Kidney (tissue), 14 donors: ENCODE measurements around the gene DBF4. TPM values are rescaled to one million over a fixed set of nuclear protein-coding genes. Genes with fewer than 3 reads are reported as not detected.

Source experiments
- DNase-seq, 5 donors: peaks; one replicate each; pipeline ENCODE4 v3.0.0-alpha.2; 2013 to 2020
- FAIRE-seq: peaks from 2 replicates; lab custom pipeline; 2012; peaks lifted over from hg19 to GRCh38; lab: Jason Lieb, UNC
- H3K27ac ChIP-seq, 2 donors: one replicate each; pipeline ENCODE4 v1.7.0; 2013; ENCODE audit warnings: low read depth in 2 of 2, low read length in 2 of 2, inconsistent platforms in 1 of 2
- H3K27me3 ChIP-seq: one replicate; pipeline ENCODE4 v1.7.1; 2013; ENCODE audit warnings: low read length, inconsistent platforms; ENCODE audit not compliant: control insufficient read depth, insufficient read depth
- H3K36me3 ChIP-seq, 3 donors: one replicate each; pipeline versions ENCODE4 v1.7.0 to v1.7.1; 2013; ENCODE audit warnings: low read length in 3 of 3, control low read depth in 1 of 3, inconsistent platforms in 1 of 3; ENCODE audit not compliant: insufficient read depth in 3 of 3, control insufficient read depth in 2 of 3
- H3K4me1 ChIP-seq, 3 donors: one replicate each; pipeline versions ENCODE4 v1.7.0 to v1.7.1; 2013; ENCODE audit warnings: low read length in 3 of 3, inconsistent platforms in 1 of 3, low read depth in 1 of 3; ENCODE audit not compliant: control insufficient read depth in 2 of 3, insufficient read depth in 2 of 3
- H3K4me3 ChIP-seq, 3 donors: one replicate each; pipeline versions ENCODE4 v1.7.0 to v1.8.1; 2013; ENCODE audit warnings: low read length in 3 of 3, control low read depth in 1 of 3, inconsistent platforms in 1 of 3
- H3K9ac ChIP-seq, 3 donors: one replicate each; pipeline versions ENCODE4 v1.7.0 to v1.7.1; 2013; ENCODE audit warnings: low read length in 3 of 3, control low read depth in 1 of 3, inconsistent platforms in 1 of 3
- H3K9me3 ChIP-seq, 3 donors: one replicate each; pipeline versions ENCODE4 v1.7.0 to v1.7.1; 2013; ENCODE audit warnings: low read length in 3 of 3, control low read depth in 1 of 3, inconsistent platforms in 1 of 3; ENCODE audit not compliant: control insufficient read depth in 2 of 3, insufficient read depth in 1 of 3
- CTCF ChIP-seq: IDR thresholded peaks from 3 replicates; pipeline ENCODE4 v1.5.1; 2012; ENCODE audit warnings: mild to moderate bottlenecking, moderate library complexity, borderline replicate concordance; ENCODE audit not compliant: insufficient read depth; ENCODE audit errors: extremely low read depth
- intact Hi-C: fragments of 100-400 bp; cut with DNase I; formaldehyde crosslinking; loops from one replicate; pipeline ENCODE4 v1.11.1; 2022
- polyA plus RNA-seq: library from polyadenylated mRNA; stranded (reverse); fragments of 350-450 nt; fragmentation: Illumina TruSeq; extraction: RNeasy Lipid Tissue Mini Kit (QIAGEN cat#74804); gene quantifications from one replicate; pipeline ENCODE4 v1.2.3, GENCODE V29; 2014; ENCODE audit warnings: low read depth, low replicate concordance; ENCODE audit not compliant: insufficient read depth
- total RNA-seq: library from RNA; stranded (reverse); fragmentation: NEBNext Ultra II Directional; extraction: Animal tissue kit (Norgen Biotek cat#: 25700); gene quantifications from one replicate; pipeline ENCODE4 v1.2.1, GENCODE V29; 2021
- donor health status: control.
- donor health status: control.
- donor health status: control.
- donor health status: control.
- donor health status: control.
- donor health status: DM: yes; HTN: yes; CAD: no.
- donor health status: Normal renal cell carcinoma (clear cell type).

DBF4 gene
- total and polyA plus RNA-seq, 2 donors from 2014 or later = 1.9 to 8.8 TPM

GRCh38 chr7:87874066-87874465 is 2.2 kb upstream of the DBF4 start:
- no peaks in the 10 kb centered on the region for H3K27me3 ChIP-seq
- peaks cover 0 to 5% (median 3%) of the 10 kb centered on the region in 3 donors for H3K4me1 ChIP-seq
- H3K36me3 ChIP-seq = peaks cover 0 to 2% (median 0%) of the 10 kb centered on the region in 3 donors
- no peaks in the 10 kb centered on the region for H3K9me3 ChIP-seq
- H3K9ac ChIP-seq = no peak overlapping the region
- peak overlapping the region in 1 of 2 donors; percentile 21 for H3K27ac ChIP-seq
- DNase-seq (no peak), FAIRE-seq (no peak)
- intact Hi-C loops = no loop called here
- peak overlapping the region in 1 of 3 donors; percentile 15 for H3K4me3 ChIP-seq
- no peak for TF ChIP-seq CTCF

GRCh38 chr7:87875151-87876039 is 898 bp upstream of the DBF4 start:
- Histone ChIP-seq H3K27me3 (no peaks in the 10 kb centered on the region), H3K9ac (peak overlapping the region; percentile 40 to 75 (median 63)), H3K36me3 (peaks cover 0 to 2% (median 0%) of the 10 kb centered on the region in 3 donors), H3K9me3 (no peaks in the 10 kb centered on the region), H3K27ac (peak overlapping the region; percentile 87 to 94), H3K4me3 (peak overlapping the region; percentile 63 to 76 (median 64)), H3K4me1 (peaks cover 0 to 5% (median 3%) of the 10 kb centered on the region in 3 donors)
- FAIRE-seq (no peak), DNase-seq (peak in 3 of 5 donors; percentile 14 to 83 (median 56))
- no peak for TF ChIP-seq CTCF
- intact Hi-C loops = no loop called here

DNA sequence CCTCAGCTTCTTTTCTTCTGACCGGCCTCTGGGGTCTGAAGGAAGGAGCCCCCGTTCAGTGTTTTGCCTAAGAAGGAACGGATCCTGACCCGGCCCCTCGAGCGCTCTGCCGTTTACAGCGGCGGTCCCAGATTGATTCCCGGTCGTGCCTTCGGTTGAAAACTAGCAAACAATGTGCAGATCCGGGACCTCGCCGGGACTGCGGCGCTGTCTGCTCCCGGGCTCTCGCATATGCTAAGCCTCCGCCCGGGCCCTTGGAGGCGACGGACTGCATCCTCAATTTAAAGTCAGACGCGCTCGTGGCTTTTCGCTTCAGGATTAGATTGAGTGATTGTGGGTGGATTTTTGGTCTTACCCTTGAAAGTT is 559 bp downstream of the DBF4 start:
- Histone ChIP-seq H3K36me3 (no peaks in the 10 kb centered on the region), H3K4me1 (peaks cover 0 to 5% (median 3%) of the 10 kb centered on the region in 3 donors), H3K9me3 (no peaks in the 10 kb centered on the region), H3K27me3 (no peaks in the 10 kb centered on the region), H3K9ac (peak overlapping the region; percentile 63 to 87 (median 66)), H3K4me3 (peak overlapping the region; percentile 76 to 93 (median 80)), H3K27ac (peak overlapping the region; percentile 87 to 94)
- no peak for TF ChIP-seq CTCF
- DNase-seq (peak; percentile 73 to 87 (median 83)), FAIRE-seq (no peak)
- intact Hi-C loops = no loop called here
